Ovary (tissue), 9 donors: ENCODE results near the gene CYP2E1. TPM values are rescaled to one million over a fixed set of nuclear protein-coding genes. Genes with fewer than 3 reads are reported as not detected.
"Not testable (repeated sequence)": the region's sequence is repeated elsewhere in the genome, so short reads cannot be mapped to it uniquely, and the experiment has no call there.

Experiments used
- DNase-seq, 5 donors: peaks; one replicate each; pipeline ENCODE4 v3.0.0-alpha.2; 2019 to 2020
- H3K27ac ChIP-seq, 2 donors: fragments of 200-600 bp; one replicate each; pipeline versions ENCODE4 v1.5.1 to v1.8.0; 2019 to 2022
- H3K27me3 ChIP-seq: fragments of 200-600 bp; one replicate; pipeline ENCODE4 v1.8.0; 2022
- H3K36me3 ChIP-seq: fragments of 200-600 bp; sonication (generic); one replicate; pipeline ENCODE4 v1.5.1; 2019
- H3K4me1 ChIP-seq: one replicate; pipeline ENCODE4 v1.8.1; 2013; ENCODE audit warnings: mild to moderate bottlenecking, moderate library complexity; ENCODE audit not compliant: insufficient read depth
- H3K4me3 ChIP-seq: fragments of 200-600 bp; sonication (generic); one replicate; pipeline ENCODE4 v1.5.1; 2017
- H3K9me3 ChIP-seq, 2 donors: fragments of 200-600 bp in 1 of 2; sonication (generic) in 1 of 2; one replicate each; pipeline versions ENCODE4 v1.5.1 to v1.8.1; 2013 to 2019; ENCODE audit warnings: mild to moderate bottlenecking in 1 of 2, moderate library complexity in 1 of 2
- EP300 ChIP-seq: sonication (generic); formaldehyde crosslinking; IDR thresholded peaks from one replicate; pipeline ENCODE4 v1.6.1; 2017; ENCODE audit warnings: antibody characterized with exemption
- POLR2A ChIP-seq: fragments of 450-650 bp; IDR thresholded peaks from one replicate; pipeline ENCODE4 v1.6.1; 2017; ENCODE audit warnings: antibody characterized with exemption, mild to moderate bottlenecking, moderate library complexity
- WGBS, 3 donors: extraction: QIAGEN DNeasy Blood & Tissue Kit in 1 of 3; methylation state at CpG; one replicate each; pipeline versions ENCODE4 v1.1.5 to v1.1.7; 2013 to 2017; 5-methylcytosine and 5-hydroxymethylcytosine counted together
- intact Hi-C, 4 donors: fragments of 100-400 bp; cut with DNase I; formaldehyde crosslinking; loops; one replicate each; pipeline versions ENCODE4 v1.11.0 to v1.15.1; 2022 to 2023
- polyA plus RNA-seq, 2 donors: library from polyadenylated mRNA; stranded (reverse); fragments of 200-250 nt in 1 of 2; fragments of 350-450 nt in 1 of 2; fragmentation: Illumina TruSeq in 1 of 2; extraction: RNeasy Lipid Tissue Mini Kit (QIAGEN cat#74804) in 1 of 2; gene quantifications; one replicate each; pipeline ENCODE4 v1.2.3, GENCODE V29; 2013 to 2014
- total RNA-seq, 7 donors: library from RNA; depleted of rRNA in 2 of 7; stranded (reverse); fragments of >200 nt in 2 of 7; fragmentation: NEBNext Ultra II Directional in 3 of 7; extraction: Animal tissue kit (Norgen Biotek cat#: 25700) in 3 of 7; gene quantifications; one replicate each; pipeline versions ENCODE4 v1.1.0 to v1.2.4, GENCODE V29; 2016 to 2023
- TF ChIP-seq, protein P1 (sequence below), 3 donors: fragments of 450-650 bp in 2 of 3; fragments of 200-600 bp in 1 of 3; IDR thresholded peaks; one replicate each; pipeline versions ENCODE4 v1.5.1 to v1.8.0; 2016 to 2022; ENCODE audit warnings: antibody characterized with exemption in 3 of 3, mild to moderate bottlenecking in 1 of 3
- donor health status: DM: no; HTN: no; CAD: no; lungs with moderate emphysema.
- donor health status: DM: no; HTN: no; CAD: no.
- donor health status: Bipolar disorder and iron deficiency.
- donor health status: DM: yes; HTN: yes; CAD: no.
- donor health status: DM: no; HTN: no; CAD: no.
- donor health status: DM: yes; HTN: yes; CAD: no.

CYP2E1 gene
- total and polyA plus RNA-seq, 9 donors, result 0.83 to 4.6 (median 3.6) TPM

GRCh38 chr10:133509700-133510099 lies 17.5 kb upstream of the CYP2E1 start:
- H3K27me3 ChIP-seq, result no peaks in the 10 kb centered on the region
- peaks cover 0 to 4% of the 10 kb centered on the region in 2 donors for H3K9me3 ChIP-seq
- no peak for DNase-seq
- 78 to 89% (median 84%) methylated on average over 4 of the region's 4 CpGs for WGBS, 3 donors
- no peak overlapping the region for H3K4me3 ChIP-seq
- intact Hi-C loops, result no loop called here
- no peaks in the 10 kb centered on the region for H3K36me3 ChIP-seq
- no peaks in the 10 kb centered on the region for H3K4me1 ChIP-seq
- H3K27ac ChIP-seq, result no peak overlapping the region
- TF ChIP-seq, protein P1, sequence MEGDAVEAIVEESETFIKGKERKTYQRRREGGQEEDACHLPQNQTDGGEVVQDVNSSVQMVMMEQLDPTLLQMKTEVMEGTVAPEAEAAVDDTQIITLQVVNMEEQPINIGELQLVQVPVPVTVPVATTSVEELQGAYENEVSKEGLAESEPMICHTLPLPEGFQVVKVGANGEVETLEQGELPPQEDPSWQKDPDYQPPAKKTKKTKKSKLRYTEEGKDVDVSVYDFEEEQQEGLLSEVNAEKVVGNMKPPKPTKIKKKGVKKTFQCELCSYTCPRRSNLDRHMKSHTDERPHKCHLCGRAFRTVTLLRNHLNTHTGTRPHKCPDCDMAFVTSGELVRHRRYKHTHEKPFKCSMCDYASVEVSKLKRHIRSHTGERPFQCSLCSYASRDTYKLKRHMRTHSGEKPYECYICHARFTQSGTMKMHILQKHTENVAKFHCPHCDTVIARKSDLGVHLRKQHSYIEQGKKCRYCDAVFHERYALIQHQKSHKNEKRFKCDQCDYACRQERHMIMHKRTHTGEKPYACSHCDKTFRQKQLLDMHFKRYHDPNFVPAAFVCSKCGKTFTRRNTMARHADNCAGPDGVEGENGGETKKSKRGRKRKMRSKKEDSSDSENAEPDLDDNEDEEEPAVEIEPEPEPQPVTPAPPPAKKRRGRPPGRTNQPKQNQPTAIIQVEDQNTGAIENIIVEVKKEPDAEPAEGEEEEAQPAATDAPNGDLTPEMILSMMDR (IDR thresholded peaks at IDR 0.05), result no peak
- TF ChIP-seq POLR2A (no peak), EP300 (no peak)

GRCh38 chr10:133511408-133511807 lies 15.8 kb upstream of the CYP2E1 start:
- Histone ChIP-seq H3K36me3 (no peaks in the 10 kb centered on the region), H3K9me3 (peaks cover 0 to 4% of the 10 kb centered on the region in 2 donors), H3K27ac (no peak overlapping the region), H3K4me1 (no peaks in the 10 kb centered on the region), H3K27me3 (no peaks in the 10 kb centered on the region), H3K4me3 (no peak overlapping the region)
- intact Hi-C loops, result no loop called here
- 77 to 82% (median 81%) methylated on average over 4 of the region's 4 CpGs for WGBS, 3 donors
- TF ChIP-seq EP300, result no peak
- no peak for TF ChIP-seq POLR2A
- TF ChIP-seq, protein P1 (IDR thresholded peaks at IDR 0.05), result no peak
- DNase-seq, result no peak

DNA sequence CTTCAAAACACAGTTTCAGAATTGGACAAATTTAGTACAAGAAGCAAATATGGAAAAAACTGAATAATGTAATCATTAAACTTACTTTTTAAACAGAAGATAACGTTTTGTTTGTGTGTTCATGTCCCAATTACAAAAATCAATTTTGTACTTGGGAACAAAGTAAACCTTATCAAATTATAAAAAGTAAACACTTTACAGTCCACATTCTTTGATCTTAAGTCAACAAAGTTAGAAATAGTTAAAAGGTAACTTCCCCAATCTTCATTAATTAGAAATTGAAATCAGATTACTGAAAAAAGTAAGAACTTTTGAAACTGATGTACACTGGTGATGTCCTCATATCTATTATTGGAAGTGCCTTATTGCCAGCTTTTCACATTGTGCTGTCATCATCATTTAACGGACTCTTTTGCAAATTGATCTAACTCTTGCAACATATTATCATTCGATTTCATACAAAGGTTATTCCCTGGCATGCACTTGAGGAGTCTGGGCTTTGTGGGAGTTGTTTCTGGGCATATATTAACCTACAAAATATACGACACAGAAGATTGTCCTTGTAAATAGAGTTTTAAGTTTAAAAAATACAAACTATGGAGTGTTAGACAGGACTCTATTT lies 15.1 kb upstream of the CYP2E1 start:
- Histone ChIP-seq H3K27me3 (no peaks in the 10 kb centered on the region), H3K27ac (no peak overlapping the region), H3K9me3 (peaks cover 0 to 4% of the 10 kb centered on the region in 2 donors), H3K4me3 (no peak overlapping the region), H3K36me3 (no peaks in the 10 kb centered on the region), H3K4me1 (no peaks in the 10 kb centered on the region)
- DNase-seq, result no peak
- intact Hi-C loops, result no loop called here
- 48 to 61% (median 58%) methylated on average over 4 of the region's 4 CpGs for WGBS, 3 donors
- no peak for TF ChIP-seq EP300

DNA sequence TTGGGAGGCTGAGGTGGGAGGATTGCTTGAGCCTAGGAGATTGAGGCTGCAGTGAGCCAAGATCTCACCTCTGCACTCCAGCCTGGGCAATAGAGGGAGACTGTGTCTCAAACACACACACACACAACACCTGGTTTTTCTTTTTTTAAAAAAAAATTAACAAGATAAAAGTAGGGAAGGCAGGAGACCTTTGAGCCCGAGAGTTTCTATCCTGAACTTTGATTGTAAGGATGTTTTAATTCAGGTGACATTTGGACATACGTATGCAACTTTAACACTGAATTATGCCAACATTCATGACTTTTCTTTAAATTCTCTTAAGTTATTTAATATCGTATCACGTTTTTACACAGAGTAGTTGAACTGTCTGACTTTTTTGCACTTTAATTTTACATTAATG lies 11.7 kb upstream of the CYP2E1 start:
- H3K9me3 ChIP-seq, result no peaks in the 10 kb centered on the region
- no peaks in the 10 kb centered on the region for H3K4me1 ChIP-seq
- H3K27ac ChIP-seq, result no peak overlapping the region
- no peaks in the 10 kb centered on the region for H3K27me3 ChIP-seq
- no peaks in the 10 kb centered on the region for H3K36me3 ChIP-seq
- WGBS, 3 donors, result 74 to 78% (median 75%) methylated on average over 4 of the region's 4 CpGs
- intact Hi-C loops, result no loop called here
- TF ChIP-seq EP300, result no peak
- TF ChIP-seq, protein P1 (IDR thresholded peaks at IDR 0.05), result no peak
- TF ChIP-seq POLR2A, result no peak
- no peak overlapping the region for H3K4me3 ChIP-seq
- no peak for DNase-seq

DNA sequence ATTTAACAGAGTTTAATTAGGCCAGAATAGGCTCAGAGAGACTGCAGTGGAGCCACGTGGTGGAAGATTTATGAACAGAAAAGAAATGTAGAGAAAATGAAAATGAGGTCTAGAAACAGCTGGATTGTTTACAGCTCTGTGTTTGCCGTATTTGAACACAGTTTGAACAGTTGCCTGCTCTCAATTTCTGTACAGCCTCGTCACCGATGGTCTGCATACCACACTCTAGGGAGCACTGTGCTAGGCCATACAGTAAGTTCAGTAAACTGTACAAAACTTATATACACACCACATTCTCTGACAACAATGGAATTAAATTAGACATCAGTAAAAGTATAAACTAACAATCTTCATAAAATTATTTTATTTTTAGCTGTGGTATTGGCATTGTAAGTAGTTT lies 11.1 kb upstream of the CYP2E1 start:
- Histone ChIP-seq H3K36me3 (no peaks in the 10 kb centered on the region), H3K4me1 (no peaks in the 10 kb centered on the region), H3K9me3 (no peaks in the 10 kb centered on the region), H3K27me3 (no peaks in the 10 kb centered on the region), H3K27ac (no peak overlapping the region), H3K4me3 (no peak overlapping the region)
- intact Hi-C loops, result no loop called here
- 14 to 28% (median 25%) methylated on average over 4 of the region's 4 CpGs for WGBS, 3 donors
- no peak for DNase-seq
- TF ChIP-seq EP300 (no peak), POLR2A (no peak)
- TF ChIP-seq, protein P1 (IDR thresholded peaks at IDR 0.05), result no peak

DNA sequence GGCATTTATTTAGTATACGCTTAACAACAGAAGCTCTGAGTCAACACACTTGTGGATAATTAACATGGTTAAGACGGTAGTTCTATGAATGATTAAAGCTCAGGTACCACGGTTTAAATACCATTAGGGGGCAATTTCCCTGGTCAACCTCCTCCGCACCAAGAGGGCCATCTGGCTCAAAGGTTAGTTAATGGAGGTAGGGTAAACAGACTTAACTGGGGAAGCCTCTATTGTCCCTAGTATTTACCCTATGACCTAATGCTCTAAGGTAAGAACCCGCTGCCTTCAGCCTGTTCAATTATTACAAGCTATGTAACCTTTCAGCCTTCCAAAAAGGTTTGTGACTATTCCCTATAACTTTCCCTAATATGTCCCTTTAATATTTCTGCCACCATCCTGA lies 8.6 kb upstream of the CYP2E1 start:
- intact Hi-C loops, H3K36me3 ChIP-seq: not testable (repeated sequence)
- WGBS, 3 donors, result 81 to 91% (median 87%) methylated on average over 5 of the region's 5 CpGs

More for the DNA sequence above, 8.6 kb upstream of the CYP2E1 start:
- H3K4me3 ChIP-seq, H3K4me1 ChIP-seq, H3K27me3 ChIP-seq, H3K27ac ChIP-seq, H3K9me3 ChIP-seq, DNase-seq: not testable (repeated sequence)
